ENCODE data around the gene SREK1. TPM values are rescaled to one million over a fixed set of nuclear protein-coding genes. Genes with fewer than 3 reads are reported as not detected.
A peak's percentile ranks its signal among the peaks of the same experiment; 100 is the strongest.

The SREK1 gene
- total and polyA plus RNA-seq, 9 of the 15 experiments (the other 6 are each of a cell fraction or from before 2014, with no cell fraction given), result 40.8 to 128 (median 81.9) TPM

DNA sequence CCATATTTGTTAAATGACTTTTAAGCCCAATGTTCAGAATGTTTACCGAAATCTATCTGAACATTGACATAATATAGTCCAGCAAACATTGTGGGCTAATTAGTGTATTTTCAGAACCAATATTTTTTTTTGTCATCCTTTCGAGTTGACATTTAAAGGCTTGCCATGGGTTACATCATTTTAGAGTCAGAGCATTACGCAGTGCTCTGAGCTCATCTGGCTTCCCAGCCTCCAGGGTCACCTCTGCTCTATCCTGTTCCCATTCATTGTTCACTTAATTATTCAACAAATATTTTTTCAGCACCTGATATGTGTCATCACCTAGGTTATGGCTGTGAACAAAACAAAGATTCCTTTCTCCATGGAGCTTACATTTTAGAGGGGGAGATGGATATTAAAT lies 80.2 kb downstream of the SREK1 start:
- CTCF ChIA-PET (ENCODE audit: low intra/inter-chr PET ratio), result interaction anchor here (1.2 kb wide), 1 partner anchor 50 kb away, joined by 4 read pairs; no protein-coding TSS in a partner anchor
- TF ChIP-seq, protein P1, sequence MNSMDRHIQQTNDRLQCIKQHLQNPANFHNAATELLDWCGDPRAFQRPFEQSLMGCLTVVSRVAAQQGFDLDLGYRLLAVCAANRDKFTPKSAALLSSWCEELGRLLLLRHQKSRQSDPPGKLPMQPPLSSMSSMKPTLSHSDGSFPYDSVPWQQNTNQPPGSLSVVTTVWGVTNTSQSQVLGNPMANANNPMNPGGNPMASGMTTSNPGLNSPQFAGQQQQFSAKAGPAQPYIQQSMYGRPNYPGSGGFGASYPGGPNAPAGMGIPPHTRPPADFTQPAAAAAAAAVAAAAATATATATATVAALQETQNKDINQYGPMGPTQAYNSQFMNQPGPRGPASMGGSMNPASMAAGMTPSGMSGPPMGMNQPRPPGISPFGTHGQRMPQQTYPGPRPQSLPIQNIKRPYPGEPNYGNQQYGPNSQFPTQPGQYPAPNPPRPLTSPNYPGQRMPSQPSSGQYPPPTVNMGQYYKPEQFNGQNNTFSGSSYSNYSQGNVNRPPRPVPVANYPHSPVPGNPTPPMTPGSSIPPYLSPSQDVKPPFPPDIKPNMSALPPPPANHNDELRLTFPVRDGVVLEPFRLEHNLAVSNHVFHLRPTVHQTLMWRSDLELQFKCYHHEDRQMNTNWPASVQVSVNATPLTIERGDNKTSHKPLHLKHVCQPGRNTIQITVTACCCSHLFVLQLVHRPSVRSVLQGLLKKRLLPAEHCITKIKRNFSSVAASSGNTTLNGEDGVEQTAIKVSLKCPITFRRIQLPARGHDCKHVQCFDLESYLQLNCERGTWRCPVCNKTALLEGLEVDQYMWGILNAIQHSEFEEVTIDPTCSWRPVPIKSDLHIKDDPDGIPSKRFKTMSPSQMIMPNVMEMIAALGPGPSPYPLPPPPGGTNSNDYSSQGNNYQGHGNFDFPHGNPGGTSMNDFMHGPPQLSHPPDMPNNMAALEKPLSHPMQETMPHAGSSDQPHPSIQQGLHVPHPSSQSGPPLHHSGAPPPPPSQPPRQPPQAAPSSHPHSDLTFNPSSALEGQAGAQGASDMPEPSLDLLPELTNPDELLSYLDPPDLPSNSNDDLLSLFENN (IDR thresholded peaks at IDR 0.05; ENCODE audit: low read depth in 2 of 2, low read length in 2 of 2), result no peak
- TF ChIP-seq FOXP1 (CRISPR knock-in tag; IDR thresholded peaks at IDR 0.05), result no peak
- TF ChIP-seq, protein P2, sequence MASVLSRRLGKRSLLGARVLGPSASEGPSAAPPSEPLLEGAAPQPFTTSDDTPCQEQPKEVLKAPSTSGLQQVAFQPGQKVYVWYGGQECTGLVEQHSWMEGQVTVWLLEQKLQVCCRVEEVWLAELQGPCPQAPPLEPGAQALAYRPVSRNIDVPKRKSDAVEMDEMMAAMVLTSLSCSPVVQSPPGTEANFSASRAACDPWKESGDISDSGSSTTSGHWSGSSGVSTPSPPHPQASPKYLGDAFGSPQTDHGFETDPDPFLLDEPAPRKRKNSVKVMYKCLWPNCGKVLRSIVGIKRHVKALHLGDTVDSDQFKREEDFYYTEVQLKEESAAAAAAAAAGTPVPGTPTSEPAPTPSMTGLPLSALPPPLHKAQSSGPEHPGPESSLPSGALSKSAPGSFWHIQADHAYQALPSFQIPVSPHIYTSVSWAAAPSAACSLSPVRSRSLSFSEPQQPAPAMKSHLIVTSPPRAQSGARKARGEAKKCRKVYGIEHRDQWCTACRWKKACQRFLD (CRISPR knock-in tag; IDR thresholded peaks at IDR 0.05), result peak; percentile 44; the same call in 1 of the 2 replicates
- TF ChIP-seq FOXM1 (IDR thresholded peaks at IDR 0.05; ENCODE audit: low read depth), result no peak
- no peak for TF ChIP-seq FOXM1 (CRISPR knock-in tag; IDR thresholded peaks at IDR 0.05; ENCODE audit: low read depth)
- no peak for TF ChIP-seq SRSF3 (IDR thresholded peaks at IDR 0.05; ENCODE audit: insufficient read depth, low read length)
- no peak for TF ChIP-seq ZNF76 (CRISPR knock-in tag; IDR thresholded peaks at IDR 0.05; ENCODE audit: borderline replicate concordance)
- TF ChIP-seq, protein P3, sequence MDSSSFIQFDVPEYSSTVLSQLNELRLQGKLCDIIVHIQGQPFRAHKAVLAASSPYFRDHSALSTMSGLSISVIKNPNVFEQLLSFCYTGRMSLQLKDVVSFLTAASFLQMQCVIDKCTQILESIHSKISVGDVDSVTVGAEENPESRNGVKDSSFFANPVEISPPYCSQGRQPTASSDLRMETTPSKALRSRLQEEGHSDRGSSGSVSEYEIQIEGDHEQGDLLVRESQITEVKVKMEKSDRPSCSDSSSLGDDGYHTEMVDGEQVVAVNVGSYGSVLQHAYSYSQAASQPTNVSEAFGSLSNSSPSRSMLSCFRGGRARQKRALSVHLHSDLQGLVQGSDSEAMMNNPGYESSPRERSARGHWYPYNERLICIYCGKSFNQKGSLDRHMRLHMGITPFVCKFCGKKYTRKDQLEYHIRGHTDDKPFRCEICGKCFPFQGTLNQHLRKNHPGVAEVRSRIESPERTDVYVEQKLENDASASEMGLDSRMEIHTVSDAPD (CRISPR knock-in tag; IDR thresholded peaks at IDR 0.05), result no peak
- no peak for TF ChIP-seq FOXK1 (CRISPR knock-in tag; IDR thresholded peaks at IDR 0.05; ENCODE audit: borderline replicate concordance)
- TF ChIP-seq TRIM24 (IDR thresholded peaks at IDR 0.05), result peak; percentile 79 to 84; a peak in 2 of 4 replicates
- TF ChIP-seq CEBPG (CRISPR knock-in tag; IDR thresholded peaks at IDR 0.05), result peak; percentile 69
- peak; percentile 32 to 97; a peak in 3 of 4 replicates for TF ChIP-seq CEBPG (tag; conservative IDR thresholded peaks at IDR 0.05 in 1 of 2, IDR thresholded peaks at IDR 0.05 in 1 of 2)
- peak; percentile 72 for TF ChIP-seq JUN (IDR thresholded peaks at IDR 0.05; ENCODE audit: borderline replicate concordance, low read depth, low read length)
- TF ChIP-seq JUN (CRISPR knock-in tag; IDR thresholded peaks at IDR 0.05; ENCODE audit: borderline replicate concordance), result no peak

More for the DNA sequence above, 80.2 kb downstream of the SREK1 start:
- ATAC-seq, result peak; percentile 83
- Histone ChIP-seq H3K4me3 (no peak overlapping the region), H3K9me1 (ENCODE audit: control insufficient read depth, insufficient read depth, low read length) (no peaks in the 10 kb centered on the region), H3K27ac (ENCODE audit: extremely low read depth, low read depth, low read length) (no peak overlapping the region), H3K9me3 (replicated peaks; ENCODE audit: control insufficient read depth, insufficient read depth, low read depth, low read length) (no peaks in the 10 kb centered on the region), H3K79me2 (ENCODE audit: control insufficient read depth, insufficient read depth, low read length) (no peaks in the 10 kb centered on the region), H3K36me3 (ENCODE audit: control insufficient read depth, insufficient read depth, low read length) (no peaks in the 10 kb centered on the region), H3K4me1 (replicated peaks in 1 of 2; ENCODE audit: control insufficient read depth in 2 of 2, insufficient read depth in 2 of 2, low read length in 2 of 2) (no peaks in the 10 kb centered on the region; a peak in 1 of 5 replicates), H2AFZ (ENCODE audit: low read depth, low read length) (no peak overlapping the region), H3K4me2 (ENCODE audit: insufficient read depth, low read length) (no peak overlapping the region), H3K27me3 (ENCODE audit: control insufficient read depth in 2 of 2, insufficient read depth in 2 of 2, low read length in 2 of 2) (peaks cover 3% of the 10 kb centered on the region in 2 experiments; a peak in 1 of 5 replicates), H4K20me1 (replicated peaks; ENCODE audit: control insufficient read depth, insufficient read depth, low read length) (no peaks in the 10 kb centered on the region), H3K9ac (ENCODE audit: insufficient read depth in 1 of 2, low read depth in 2 of 2, low read length in 2 of 2) (no peak overlapping the region)
- DNase-seq (ENCODE audit: extremely low read depth in 1 of 4, low spot score in 3 of 4), result no peak
- intact Hi-C loops (cut with micrococcal nuclease), result no loop called here
- POLR2A ChIA-PET, result no interaction called here
- no peak for FAIRE-seq
- no TSS peak for BruUV-seq (replicated peaks)
- 10% methylated on average over 3 of the region's 3 CpGs for WGBS (ENCODE audit: insufficient coverage, low coverage, missing lambda C conversion rate)
- in situ Hi-C loops (cut with MboI), result no loop called here
